Activated T-helper 17 cell treated with anti-CD3 and anti-CD28 coated beads, Interleukin-2, amount 50 U/mL, for 72 hours (primary cell): Measurements from ENCODE around the gene DBH. TPM values are rescaled to one million over a fixed set of nuclear protein-coding genes. Genes with fewer than 3 reads are reported as not detected.

Experiments
- ATAC-seq: fragments of 150-1000 bp; cut with Tn5 transposase; replicated peaks from 2 replicates; pipeline ENCODE4 v1.10.0; 2021; ENCODE audit warnings: mild to moderate bottlenecking, moderate library complexity
- H3K27ac Mint-ChIP-seq: one replicate; pipeline ENCODE4 v1.8.0; 2022; ENCODE audit warnings: mixed read lengths
- H3K27me3 Mint-ChIP-seq: one replicate; pipeline ENCODE4 v1.8.0; 2022; ENCODE audit warnings: mixed read lengths
- H3K36me3 Mint-ChIP-seq: one replicate; pipeline ENCODE4 v1.8.0; 2022; ENCODE audit warnings: low read depth, mild to moderate bottlenecking, mixed read lengths
- H3K4me1 Mint-ChIP-seq: one replicate; pipeline ENCODE4 v1.8.0; 2022; ENCODE audit warnings: mixed read lengths
- H3K4me3 Mint-ChIP-seq: one replicate; pipeline ENCODE4 v1.8.0; 2022; ENCODE audit warnings: mild to moderate bottlenecking, mixed read lengths
- H3K9me3 Mint-ChIP-seq: one replicate; pipeline ENCODE4 v1.8.0; 2022; ENCODE audit warnings: mixed read lengths
- total RNA-seq, 2 donors: library from RNA; stranded (reverse); gene quantifications; one replicate each; pipeline ENCODE4 v1.2.3, GENCODE V29; 2022

The DBH gene
- total RNA-seq, 2 donors from 2014 or later = not detected

GRCh38 chr9:133640160-133640559 lies 4.0 kb downstream of the DBH start:
- H3K4me1 Mint-ChIP-seq = no peaks in the 10 kb centered on the region
- no peak overlapping the region for H3K4me3 Mint-ChIP-seq
- H3K9me3 Mint-ChIP-seq = no peaks in the 10 kb centered on the region
- no peaks in the 10 kb centered on the region for H3K36me3 Mint-ChIP-seq
- peaks cover 5% of the 10 kb centered on the region for H3K27me3 Mint-ChIP-seq
- H3K27ac Mint-ChIP-seq = no peak overlapping the region
- ATAC-seq = no peak

- no peaks in the 10 kb centered on the region for H3K36me3 Mint-ChIP-seq
- H3K27me3 Mint-ChIP-seq = peaks cover 5% of the 10 kb centered on the region
- H3K4me3 Mint-ChIP-seq = no peak overlapping the region
- no peaks in the 10 kb centered on the region for H3K4me1 Mint-ChIP-seq
- H3K27ac Mint-ChIP-seq = no peak overlapping the region
- no peaks in the 10 kb centered on the region for H3K9me3 Mint-ChIP-seq
- ATAC-seq = no peak
These were observed 4.6 kb downstream of the DBH start for GRCh38 chr9:133640580-133641395.

GRCh38 chr9:133641396-133641655 lies 5.2 kb downstream of the DBH start:
- no peaks in the 10 kb centered on the region for H3K9me3 Mint-ChIP-seq
- no peaks in the 10 kb centered on the region for H3K36me3 Mint-ChIP-seq
- peaks cover 5% of the 10 kb centered on the region for H3K27me3 Mint-ChIP-seq
- H3K27ac Mint-ChIP-seq = no peak overlapping the region
- ATAC-seq = no peak
- no peaks in the 10 kb centered on the region for H3K4me1 Mint-ChIP-seq
- H3K4me3 Mint-ChIP-seq = no peak overlapping the region

GRCh38 chr9:133641861-133642595 lies 5.9 kb downstream of the DBH start:
- H3K4me3 Mint-ChIP-seq = no peak overlapping the region
- no peak for ATAC-seq
- H3K4me1 Mint-ChIP-seq = no peaks in the 10 kb centered on the region
- H3K9me3 Mint-ChIP-seq = no peaks in the 10 kb centered on the region
- H3K27ac Mint-ChIP-seq = no peak overlapping the region
- H3K27me3 Mint-ChIP-seq = peaks cover 5% of the 10 kb centered on the region
- H3K36me3 Mint-ChIP-seq = no peaks in the 10 kb centered on the region

GRCh38 chr9:133642708-133643361 lies 6.7 kb downstream of the DBH start:
- Mint-ChIP-seq H3K27me3 (peaks cover 5% of the 10 kb centered on the region), H3K9me3 (no peaks in the 10 kb centered on the region), H3K4me3 (no peak overlapping the region), H3K4me1 (no peaks in the 10 kb centered on the region), H3K27ac (no peak overlapping the region), H3K36me3 (no peaks in the 10 kb centered on the region)
- ATAC-seq = no peak

GRCh38 chr9:133643362-133643755 lies 7.2 kb downstream of the DBH start:
- Mint-ChIP-seq H3K4me3 (no peak overlapping the region), H3K9me3 (no peaks in the 10 kb centered on the region), H3K4me1 (no peaks in the 10 kb centered on the region), H3K36me3 (no peaks in the 10 kb centered on the region), H3K27me3 (peaks cover 5% of the 10 kb centered on the region), H3K27ac (no peak overlapping the region)
- no peak for ATAC-seq

- no peaks in the 10 kb centered on the region for H3K9me3 Mint-ChIP-seq
- no peak overlapping the region for H3K27ac Mint-ChIP-seq
- no peak for ATAC-seq
- H3K4me3 Mint-ChIP-seq = no peak overlapping the region
- H3K36me3 Mint-ChIP-seq = no peaks in the 10 kb centered on the region
- H3K27me3 Mint-ChIP-seq = peaks cover 5% of the 10 kb centered on the region
- H3K4me1 Mint-ChIP-seq = no peaks in the 10 kb centered on the region
These were observed 8.0 kb downstream of the DBH start for GRCh38 chr9:133643978-133644760.

- Mint-ChIP-seq H3K4me3 (no peak overlapping the region), H3K9me3 (no peaks in the 10 kb centered on the region), H3K4me1 (no peaks in the 10 kb centered on the region), H3K36me3 (no peaks in the 10 kb centered on the region), H3K27ac (no peak overlapping the region), H3K27me3 (peaks cover 5% of the 10 kb centered on the region)
- no peak for ATAC-seq
These were observed 9.0 kb downstream of the DBH start for GRCh38 chr9:133645021-133645765.

- no peak for ATAC-seq
- H3K4me1 Mint-ChIP-seq = no peaks in the 10 kb centered on the region
- no peaks in the 10 kb centered on the region for H3K36me3 Mint-ChIP-seq
- H3K27me3 Mint-ChIP-seq = no peaks in the 10 kb centered on the region
- no peaks in the 10 kb centered on the region for H3K9me3 Mint-ChIP-seq
- no peak overlapping the region for H3K27ac Mint-ChIP-seq
- H3K4me3 Mint-ChIP-seq = no peak overlapping the region
These were observed 11.0 kb downstream of the DBH start for GRCh38 chr9:133647148-133647547.

GRCh38 chr9:133647765-133648469 lies 11.8 kb downstream of the DBH start:
- H3K27me3 Mint-ChIP-seq = no peaks in the 10 kb centered on the region
- no peak overlapping the region for H3K27ac Mint-ChIP-seq
- H3K4me3 Mint-ChIP-seq = no peak overlapping the region
- ATAC-seq = no peak
- H3K9me3 Mint-ChIP-seq = no peaks in the 10 kb centered on the region
- H3K36me3 Mint-ChIP-seq = no peaks in the 10 kb centered on the region
- H3K4me1 Mint-ChIP-seq = no peaks in the 10 kb centered on the region

- no peak overlapping the region for H3K4me3 Mint-ChIP-seq
- H3K36me3 Mint-ChIP-seq = no peaks in the 10 kb centered on the region
- H3K9me3 Mint-ChIP-seq = no peaks in the 10 kb centered on the region
- H3K27me3 Mint-ChIP-seq = peaks cover 5% of the 10 kb centered on the region
- no peaks in the 10 kb centered on the region for H3K4me1 Mint-ChIP-seq
- no peak overlapping the region for H3K27ac Mint-ChIP-seq
- no peak for ATAC-seq
These were observed 13.0 kb downstream of the DBH start for GRCh38 chr9:133649194-133649593.

- no peak overlapping the region for H3K4me3 Mint-ChIP-seq
- H3K27ac Mint-ChIP-seq = no peak overlapping the region
- H3K4me1 Mint-ChIP-seq = no peaks in the 10 kb centered on the region
- H3K36me3 Mint-ChIP-seq = no peaks in the 10 kb centered on the region
- peaks cover 8% of the 10 kb centered on the region for H3K27me3 Mint-ChIP-seq
- H3K9me3 Mint-ChIP-seq = no peaks in the 10 kb centered on the region
- ATAC-seq = no peak
These were observed 13.9 kb downstream of the DBH start for GRCh38 chr9:133650026-133650425.

GRCh38 chr9:133653638-133654037 lies 17.5 kb downstream of the DBH start:
- Mint-ChIP-seq H3K27ac (no peak overlapping the region), H3K4me3 (no peak overlapping the region), H3K4me1 (no peaks in the 10 kb centered on the region), H3K36me3 (no peaks in the 10 kb centered on the region), H3K27me3 (peaks cover 25% of the 10 kb centered on the region), H3K9me3 (no peaks in the 10 kb centered on the region)
- no peak for ATAC-seq
